ENCODE data around the gene MLLT3.

The MLLT3 gene

DNA sequence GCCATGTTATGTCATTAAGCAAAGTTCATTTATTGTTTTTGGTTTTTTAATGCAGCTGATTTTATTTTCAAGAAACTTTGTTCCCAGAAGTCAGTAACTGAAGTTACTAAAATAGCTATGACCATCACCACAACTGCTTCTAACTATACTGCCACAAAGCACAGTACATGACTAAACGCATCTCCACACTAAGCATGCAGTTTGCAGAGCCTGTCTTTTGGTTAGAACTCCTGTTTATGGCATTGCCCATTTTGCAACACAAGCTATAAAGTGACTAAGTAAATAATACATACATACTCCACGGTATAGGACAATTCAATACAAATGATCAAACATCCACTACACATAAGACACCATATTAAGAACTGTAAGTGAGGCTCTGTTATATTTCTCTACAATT, 109.7 kb downstream of the MLLT3 start:
- TF ChIP-seq, protein P1, sequence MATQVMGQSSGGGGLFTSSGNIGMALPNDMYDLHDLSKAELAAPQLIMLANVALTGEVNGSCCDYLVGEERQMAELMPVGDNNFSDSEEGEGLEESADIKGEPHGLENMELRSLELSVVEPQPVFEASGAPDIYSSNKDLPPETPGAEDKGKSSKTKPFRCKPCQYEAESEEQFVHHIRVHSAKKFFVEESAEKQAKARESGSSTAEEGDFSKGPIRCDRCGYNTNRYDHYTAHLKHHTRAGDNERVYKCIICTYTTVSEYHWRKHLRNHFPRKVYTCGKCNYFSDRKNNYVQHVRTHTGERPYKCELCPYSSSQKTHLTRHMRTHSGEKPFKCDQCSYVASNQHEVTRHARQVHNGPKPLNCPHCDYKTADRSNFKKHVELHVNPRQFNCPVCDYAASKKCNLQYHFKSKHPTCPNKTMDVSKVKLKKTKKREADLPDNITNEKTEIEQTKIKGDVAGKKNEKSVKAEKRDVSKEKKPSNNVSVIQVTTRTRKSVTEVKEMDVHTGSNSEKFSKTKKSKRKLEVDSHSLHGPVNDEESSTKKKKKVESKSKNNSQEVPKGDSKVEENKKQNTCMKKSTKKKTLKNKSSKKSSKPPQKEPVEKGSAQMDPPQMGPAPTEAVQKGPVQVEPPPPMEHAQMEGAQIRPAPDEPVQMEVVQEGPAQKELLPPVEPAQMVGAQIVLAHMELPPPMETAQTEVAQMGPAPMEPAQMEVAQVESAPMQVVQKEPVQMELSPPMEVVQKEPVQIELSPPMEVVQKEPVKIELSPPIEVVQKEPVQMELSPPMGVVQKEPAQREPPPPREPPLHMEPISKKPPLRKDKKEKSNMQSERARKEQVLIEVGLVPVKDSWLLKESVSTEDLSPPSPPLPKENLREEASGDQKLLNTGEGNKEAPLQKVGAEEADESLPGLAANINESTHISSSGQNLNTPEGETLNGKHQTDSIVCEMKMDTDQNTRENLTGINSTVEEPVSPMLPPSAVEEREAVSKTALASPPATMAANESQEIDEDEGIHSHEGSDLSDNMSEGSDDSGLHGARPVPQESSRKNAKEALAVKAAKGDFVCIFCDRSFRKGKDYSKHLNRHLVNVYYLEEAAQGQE (IDR thresholded peaks at IDR 0.05; ENCODE audit: insufficient read depth in 1 of 2, low read depth in 2 of 2, low read length in 2 of 2): no peak
- TF ChIP-seq TAF1 (IDR thresholded peaks at IDR 0.05; ENCODE audit: borderline replicate concordance, insufficient read depth, low read length): no peak
- no peak for TF ChIP-seq POLR2AphosphoS5 (IDR thresholded peaks at IDR 0.05; ENCODE audit: low read depth, low read length)
- TF ChIP-seq FOXP2 (optimal IDR thresholded peaks at IDR 0.05; ENCODE audit: borderline replicate concordance, extremely low read depth, extremely low read length, insufficient read depth): no peak
- TF ChIP-seq SIN3A (IDR thresholded peaks at IDR 0.05; ENCODE audit: borderline replicate concordance, insufficient read depth, low read length): no peak

DNA sequence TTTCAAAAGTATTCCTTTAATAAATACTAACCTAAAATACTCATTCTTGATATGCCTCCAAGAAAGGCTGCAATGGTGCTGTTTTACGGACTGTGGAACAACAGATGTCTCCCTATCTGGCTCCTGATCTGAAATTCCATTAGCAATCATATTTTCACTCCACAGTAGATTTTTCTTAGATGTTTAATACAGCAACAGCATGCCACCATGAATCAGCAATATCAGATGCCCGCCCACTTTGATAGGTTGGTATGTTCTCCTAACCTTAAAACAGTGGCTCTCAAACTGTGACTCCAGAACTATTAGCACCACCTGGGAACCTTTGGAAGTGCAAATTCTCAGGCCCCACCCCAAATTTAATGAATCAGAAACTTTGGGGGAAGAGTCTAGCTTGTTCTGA, 110.2 kb downstream of the MLLT3 start:
- TF ChIP-seq, protein P1 (IDR thresholded peaks at IDR 0.05; ENCODE audit: insufficient read depth in 1 of 2, low read depth in 2 of 2, low read length in 2 of 2): no peak
- TF ChIP-seq POLR2AphosphoS5 (IDR thresholded peaks at IDR 0.05; ENCODE audit: low read depth, low read length): no peak
- no peak for TF ChIP-seq TAF1 (IDR thresholded peaks at IDR 0.05; ENCODE audit: borderline replicate concordance, insufficient read depth, low read length)
- no peak for TF ChIP-seq FOXP2 (optimal IDR thresholded peaks at IDR 0.05; ENCODE audit: borderline replicate concordance, extremely low read depth, extremely low read length, insufficient read depth)
- TF ChIP-seq SIN3A (IDR thresholded peaks at IDR 0.05; ENCODE audit: borderline replicate concordance, insufficient read depth, low read length): no peak

DNA sequence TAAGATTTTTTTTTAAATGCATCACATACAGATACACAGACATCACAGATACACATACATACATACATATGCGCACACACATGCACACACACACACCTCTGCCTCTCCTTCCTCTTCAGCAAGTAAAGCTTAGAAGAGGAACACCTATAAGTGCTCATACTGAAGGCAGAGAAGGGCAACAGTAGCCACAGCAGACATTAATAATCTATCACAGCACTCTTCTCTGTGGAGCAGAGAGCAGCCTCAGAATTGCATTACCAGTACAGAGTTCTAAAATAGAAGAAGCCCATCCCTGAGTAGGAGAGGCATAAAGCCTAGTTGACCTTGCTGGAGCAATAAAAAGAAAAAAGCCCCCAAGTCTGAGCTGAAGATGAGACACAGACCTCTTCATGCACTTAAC, 110.6 kb downstream of the MLLT3 start:
- TF ChIP-seq POLR2AphosphoS5 (IDR thresholded peaks at IDR 0.05; ENCODE audit: low read depth, low read length): no peak
- TF ChIP-seq TAF1 (IDR thresholded peaks at IDR 0.05; ENCODE audit: borderline replicate concordance, insufficient read depth, low read length): no peak
- TF ChIP-seq FOXP2 (optimal IDR thresholded peaks at IDR 0.05; ENCODE audit: borderline replicate concordance, extremely low read depth, extremely low read length, insufficient read depth): no peak
- TF ChIP-seq, protein P1 (IDR thresholded peaks at IDR 0.05; ENCODE audit: insufficient read depth in 1 of 2, low read depth in 2 of 2, low read length in 2 of 2): no peak
- no peak for TF ChIP-seq SIN3A (IDR thresholded peaks at IDR 0.05; ENCODE audit: borderline replicate concordance, insufficient read depth, low read length)

DNA sequence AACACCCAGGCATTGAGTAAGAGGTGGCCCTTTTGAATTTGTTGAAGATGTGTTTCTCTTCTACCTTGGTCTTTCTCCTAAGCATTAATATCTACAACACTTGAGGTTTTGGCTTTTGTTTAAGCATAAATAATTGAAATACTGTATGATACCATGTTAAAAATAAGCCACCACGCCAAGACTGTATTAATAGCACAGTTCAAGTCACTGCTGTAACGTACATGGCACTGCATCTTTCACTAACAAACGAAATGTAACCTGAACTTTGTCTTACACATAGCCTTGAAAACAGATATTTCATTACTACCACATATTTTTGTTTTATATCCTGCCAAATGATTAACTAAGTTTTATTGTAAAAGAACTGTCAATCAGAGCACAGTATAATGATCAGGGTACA, 112.8 kb downstream of the MLLT3 start:
- TF ChIP-seq SIN3A (IDR thresholded peaks at IDR 0.05; ENCODE audit: borderline replicate concordance, insufficient read depth, low read length) (no peak), POLR2AphosphoS5 (IDR thresholded peaks at IDR 0.05; ENCODE audit: low read depth, low read length) (no peak), TAF1 (IDR thresholded peaks at IDR 0.05; ENCODE audit: borderline replicate concordance, insufficient read depth, low read length) (no peak), FOXP2 (optimal IDR thresholded peaks at IDR 0.05; ENCODE audit: borderline replicate concordance, extremely low read depth, extremely low read length, insufficient read depth) (no peak)
- TF ChIP-seq, protein P1 (IDR thresholded peaks at IDR 0.05; ENCODE audit: insufficient read depth in 1 of 2, low read depth in 2 of 2, low read length in 2 of 2): no peak

DNA sequence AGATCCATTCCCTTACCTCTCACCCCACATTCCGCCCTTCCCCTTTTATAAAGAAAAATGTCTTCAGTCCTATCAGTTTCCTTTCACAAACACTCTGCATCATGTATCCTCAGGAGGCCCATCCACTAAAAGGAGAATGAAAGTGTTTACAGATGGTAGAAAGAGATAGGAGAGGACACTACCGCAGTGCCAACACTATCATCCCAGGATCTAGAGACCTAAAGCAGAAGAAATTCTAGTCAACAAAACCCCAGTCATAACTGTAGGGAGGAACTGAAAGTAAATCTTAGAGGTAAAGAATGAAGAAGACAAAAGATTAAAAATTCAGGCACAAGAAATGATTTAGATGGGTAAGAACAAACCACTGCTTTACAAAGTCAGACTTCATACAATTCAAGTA, 114.1 kb downstream of the MLLT3 start:
- TF ChIP-seq FOXP2 (optimal IDR thresholded peaks at IDR 0.05; ENCODE audit: borderline replicate concordance, extremely low read depth, extremely low read length, insufficient read depth) (no peak), POLR2AphosphoS5 (IDR thresholded peaks at IDR 0.05; ENCODE audit: low read depth, low read length) (no peak), TAF1 (IDR thresholded peaks at IDR 0.05; ENCODE audit: borderline replicate concordance, insufficient read depth, low read length) (no peak), SIN3A (IDR thresholded peaks at IDR 0.05; ENCODE audit: borderline replicate concordance, insufficient read depth, low read length) (no peak)
- TF ChIP-seq, protein P1 (IDR thresholded peaks at IDR 0.05; ENCODE audit: insufficient read depth in 1 of 2, low read depth in 2 of 2, low read length in 2 of 2): no peak

Measured in PFSK-1 (cell line).